HG03103 (cell line): ENCODE measurements around the gene B3GALNT1.

Source experiments
- ATAC-seq: cut with Tn5 transposase; IDR thresholded peaks from one replicate; pipeline ENCODE4 v1.9.1; 2021; ENCODE audit warnings: low read depth; ENCODE audit not compliant: unreplicated experiment

B3GALNT1 gene

GRCh38 chr3:161082063-161082462, 23.1 kb downstream of the B3GALNT1 start:
- ATAC-seq = peak; percentile 11

GRCh38 chr3:161081633-161082032, 23.5 kb downstream of the B3GALNT1 start:
- ATAC-seq = peak; percentile 77

GRCh38 chr3:161073181-161073580, 32.0 kb downstream of the B3GALNT1 start:
- no peak for ATAC-seq

- ATAC-seq = no peak
These were observed 32.4 kb downstream of the B3GALNT1 start for GRCh38 chr3:161072751-161073150.

GRCh38 chr3:161072211-161072621, 32.9 kb downstream of the B3GALNT1 start:
- no peak for ATAC-seq

GRCh38 chr3:161070980-161071663, 34.0 kb downstream of the B3GALNT1 start:
- ATAC-seq = no peak

GRCh38 chr3:161070252-161070930, 34.8 kb downstream of the B3GALNT1 start:
- no peak for ATAC-seq

- peak; percentile 94 for ATAC-seq
These were observed 35.5 kb downstream of the B3GALNT1 start for GRCh38 chr3:161069511-161070251.

- ATAC-seq = no peak
These were observed 37.8 kb downstream of the B3GALNT1 start for GRCh38 chr3:161067335-161067734.

GRCh38 chr3:161066930-161067329, 38.2 kb downstream of the B3GALNT1 start:
- ATAC-seq = no peak

GRCh38 chr3:161064413-161064812, 40.7 kb downstream of the B3GALNT1 start:
- no peak for ATAC-seq

GRCh38 chr3:161054860-161055604, 50.1 kb downstream of the B3GALNT1 start:
- no peak for ATAC-seq

- no peak for ATAC-seq
These were observed 53.3 kb downstream of the B3GALNT1 start for GRCh38 chr3:161051856-161052255.

- ATAC-seq = peak; percentile 83
These were observed 54.2 kb downstream of the B3GALNT1 start for GRCh38 chr3:161050935-161051334.

GRCh38 chr3:161049683-161050248, 55.4 kb downstream of the B3GALNT1 start:
- ATAC-seq = no peak

GRCh38 chr3:161043336-161044035, 61.7 kb downstream of the B3GALNT1 start:
- ATAC-seq = peak; percentile 81

GRCh38 chr3:161042023-161042501, 63.1 kb downstream of the B3GALNT1 start:
- ATAC-seq = peak; percentile 63

- ATAC-seq = no peak
These were observed 66.4 kb downstream of the B3GALNT1 start for GRCh38 chr3:161038725-161039124.

GRCh38 chr3:161035711-161036110, 69.4 kb downstream of the B3GALNT1 start:
- ATAC-seq = no peak
